GM20431 (cell line): Measurements from ENCODE around the gene HTR1A.

Experiments
- in situ Hi-C: fragments of 300-500 bp; cut with MseI, MboI; formaldehyde crosslinking; loops from one replicate; pipeline ENCODE4 v1.15.0; 2020; ENCODE audit warnings: low sequenced_read_pairs; ENCODE audit not compliant: unreplicated experiment

Gene HTR1A

GRCh38 chr5:63911871-63912270, 50.4 kb downstream of the HTR1A start:
- in situ Hi-C loops = no loop called here
